ENCODE data around the gene CFAP161. TPM values are rescaled to one million over a fixed set of nuclear protein-coding genes. Genes with fewer than 3 reads are reported as not detected.

The CFAP161 gene
- total and polyA plus RNA-seq, 9 of the 15 experiments (the other 6 are each of a cell fraction or from before 2014, with no cell fraction given) = 25.8 to 83.3 (median 75.6) TPM

DNA sequence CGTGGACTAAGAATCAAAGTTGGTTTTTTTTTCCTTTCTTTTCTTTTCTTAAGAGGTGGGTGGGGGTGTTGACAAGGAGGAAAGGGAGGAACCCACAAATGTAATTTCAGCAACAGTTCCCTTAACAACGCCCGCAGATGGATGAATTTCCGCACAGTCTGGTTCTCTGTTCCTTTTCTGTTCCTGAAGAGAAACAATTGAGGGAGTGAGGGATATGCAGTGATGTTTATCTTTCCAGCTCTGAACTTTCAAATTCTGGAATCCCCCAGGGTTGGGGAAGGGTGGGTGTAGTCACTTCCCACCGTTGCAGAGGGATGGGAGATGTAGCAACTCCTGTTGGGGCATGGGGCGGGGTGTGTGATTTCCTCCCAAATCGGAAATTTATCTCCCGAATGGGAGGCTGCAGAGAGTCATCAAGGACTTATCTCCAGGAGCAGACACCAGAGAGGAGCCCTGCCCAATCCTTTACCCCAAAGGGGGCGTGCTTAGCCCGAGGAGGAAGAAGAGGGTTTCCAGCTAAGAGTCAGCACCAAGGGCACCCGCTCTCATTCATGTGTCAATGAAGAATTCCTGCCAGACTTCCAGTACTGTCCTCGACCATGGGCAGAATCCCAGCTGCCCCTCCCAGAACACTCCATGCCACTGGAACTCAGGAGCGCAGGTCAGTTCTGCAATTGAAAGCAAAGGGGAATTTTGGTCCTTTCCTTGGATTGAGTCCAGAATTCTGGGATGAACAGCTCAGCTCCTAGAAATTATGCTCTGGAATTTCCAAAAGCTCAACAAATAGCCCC lies 35.0 kb upstream of the CFAP161 start (continued):
- no peak for TF ChIP-seq ZNF436 (CRISPR knock-in tag; IDR thresholded peaks at IDR 0.05)
- no peak for TF ChIP-seq SIN3B (IDR thresholded peaks at IDR 0.05; ENCODE audit: low read depth)
- 0 out of 2 replicates have a peak, but pooled peaks have one; percentile 25 for TF ChIP-seq MEF2D (tag; conservative IDR thresholded peaks at IDR 0.05; ENCODE audit: low read depth)
- TF ChIP-seq TRIM28 (IDR thresholded peaks at IDR 0.05) = no peak
- TF ChIP-seq ZNF76 (CRISPR knock-in tag; IDR thresholded peaks at IDR 0.05; ENCODE audit: borderline replicate concordance) = no peak
- no peak for TF ChIP-seq ZBTB5 (IDR thresholded peaks at IDR 0.05)
- no peak for TF ChIP-seq ZNF431 (CRISPR knock-in tag; IDR thresholded peaks at IDR 0.05)
- TF ChIP-seq MAFG (tag; conservative IDR thresholded peaks at IDR 0.05) = no peak
- TF ChIP-seq HNRNPUL1 (IDR thresholded peaks at IDR 0.05; ENCODE audit: low read length) = no peak
- no peak for TF ChIP-seq SNIP1 (IDR thresholded peaks at IDR 0.05; ENCODE audit: low read depth)
- TF ChIP-seq ZNF140 (CRISPR knock-in tag; IDR thresholded peaks at IDR 0.05) = no peak
- no peak for TF ChIP-seq ETS1 (conservative IDR thresholded peaks at IDR 0.05; ENCODE audit: control insufficient read depth, low read depth, low read length)
- no peak for TF ChIP-seq U2AF1 (optimal IDR thresholded peaks at IDR 0.05; ENCODE audit: low read depth, low read length)
- no peak for TF ChIP-seq PCBP1 (IDR thresholded peaks at IDR 0.05; ENCODE audit: low read depth, low read length, poor library complexity, severe bottlenecking)
- TF ChIP-seq, protein P1, sequence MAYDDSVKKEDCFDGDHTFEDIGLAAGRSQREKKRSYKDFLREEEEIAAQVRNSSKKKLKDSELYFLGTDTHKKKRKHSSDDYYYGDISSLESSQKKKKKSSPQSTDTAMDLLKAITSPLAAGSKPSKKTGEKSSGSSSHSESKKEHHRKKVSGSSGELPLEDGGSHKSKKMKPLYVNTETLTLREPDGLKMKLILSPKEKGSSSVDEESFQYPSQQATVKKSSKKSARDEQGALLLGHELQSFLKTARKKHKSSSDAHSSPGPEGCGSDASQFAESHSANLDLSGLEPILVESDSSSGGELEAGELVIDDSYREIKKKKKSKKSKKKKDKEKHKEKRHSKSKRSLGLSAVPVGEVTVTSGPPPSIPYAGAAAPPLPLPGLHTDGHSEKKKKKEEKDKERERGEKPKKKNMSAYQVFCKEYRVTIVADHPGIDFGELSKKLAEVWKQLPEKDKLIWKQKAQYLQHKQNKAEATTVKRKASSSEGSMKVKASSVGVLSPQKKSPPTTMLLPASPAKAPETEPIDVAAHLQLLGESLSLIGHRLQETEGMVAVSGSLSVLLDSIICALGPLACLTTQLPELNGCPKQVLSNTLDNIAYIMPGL (CRISPR knock-in tag; IDR thresholded peaks at IDR 0.05) = no peak
- peak; percentile 90 to 97 for TF ChIP-seq RCOR1 (IDR thresholded peaks at IDR 0.05; ENCODE audit: borderline replicate concordance in 1 of 2, low read depth in 2 of 2, low read length in 2 of 2)
- TF ChIP-seq HDAC8 (tag; IDR thresholded peaks at IDR 0.05) = no peak
- no peak for TF ChIP-seq PHF21A (IDR thresholded peaks at IDR 0.05; ENCODE audit: borderline replicate concordance, low read depth)
- peak; percentile 90 for TF ChIP-seq NCOR1 (IDR thresholded peaks at IDR 0.05)
- TF ChIP-seq YBX1 (IDR thresholded peaks at IDR 0.05) = no peak
- TF ChIP-seq NFATC3 (IDR thresholded peaks at IDR 0.05) = no peak
- no peak for TF ChIP-seq PTTG1 (tag; IDR thresholded peaks at IDR 0.05; ENCODE audit: low read depth)
- no peak; the same call in 1 of the 2 replicates for TF ChIP-seq MTA1 (IDR thresholded peaks at IDR 0.05; ENCODE audit: borderline replicate concordance)
